Endometrial microvascular endothelial cells (primary cell): ENCODE measurements around the gene RINL. TPM values are rescaled to one million over a fixed set of nuclear protein-coding genes. Genes with fewer than 3 reads are reported as not detected.

Source experiments
- total RNA-seq: library from RNA; depleted of rRNA; stranded (reverse); fragments of >200 nt; gene quantifications from one replicate; pipeline ENCODE4 v1.2.3, GENCODE V29; 2015; ENCODE audit errors: inconsistent ontology term

The RINL gene
- total RNA-seq, 1 donor from 2014 or later, result 5.0 TPM

Other genes with a start within 250 kb of the RINL start
- 703 TPM for gene ACTN4, start 230.6 kb downstream of the RINL start, total RNA-seq
- gene CAPN12, start 133.8 kb downstream of the RINL start, total RNA-seq, result not detected
- gene LGALS7, start 104.8 kb downstream of the RINL start, total RNA-seq, result not detected
- not detected for gene LGALS7B, start 89.1 kb downstream of the RINL start, total RNA-seq
- 0.56 TPM for gene LGALS4, start 65.3 kb downstream of the RINL start, total RNA-seq
- gene ECH1, start 46.5 kb downstream of the RINL start, total RNA-seq, result 70.3 TPM
- 309 TPM for gene HNRNPL, start 28.3 kb downstream of the RINL start, total RNA-seq
- 73.3 TPM for gene SIRT2, start 21.3 kb upstream of the RINL start, total RNA-seq
- gene NFKBIB, start 21.7 kb upstream of the RINL start, total RNA-seq, result 31.4 TPM
- gene CCER2, start 33.9 kb upstream of the RINL start, total RNA-seq, result not detected
- gene SARS2, start 52.5 kb upstream of the RINL start, total RNA-seq, result 32.5 TPM
- 67.3 TPM for gene MRPS12, start 52.7 kb upstream of the RINL start, total RNA-seq
- 30.0 TPM for gene FBXO17, start 97.5 kb upstream of the RINL start, total RNA-seq
- gene FBXO27, start 154.3 kb upstream of the RINL start, total RNA-seq, result 8.7 TPM
- gene ACP7, start 206.1 kb upstream of the RINL start, total RNA-seq, result not detected
- gene PAK4, start 247.5 kb upstream of the RINL start, total RNA-seq, result 17.9 TPM